ENCODE measurements around the gene RNF44.

GRCh38 chr5:176490301-176490700, 46.9 kb downstream of the RNF44 start:
- TF ChIP-seq REST (IDR thresholded peaks at IDR 0.05; ENCODE audit: insufficient read depth in 1 of 2, low read depth in 2 of 2, low read length in 2 of 2) (no peak), TAF1 (IDR thresholded peaks at IDR 0.05; ENCODE audit: borderline replicate concordance, insufficient read depth, low read length) (no peak), POLR2AphosphoS5 (IDR thresholded peaks at IDR 0.05; ENCODE audit: low read depth, low read length) (no peak)
